Stimulated activated CD4-positive, alpha-beta T cell treated with anti-CD3 and anti-CD28 coated beads, TNF-alpha, amount 100 ng/mL, for 24 hours (primary cell): Measurements from ENCODE around the gene DNAJC7.
"Not testable (repeated sequence)": the region's sequence is repeated elsewhere in the genome, so short reads cannot be mapped to it uniquely, and the experiment has no call there.

ENCODE experiments used
- DNase-seq, 3 experiments: peaks; one replicate each; pipeline ENCODE4 v3.0.0-alpha.2; 2020; ENCODE audit warnings: low read depth in 3 of 3

DNAJC7 gene

GRCh38 chr17:42010898-42011516 lies 6.2 kb downstream of the DNAJC7 start:
- DNase-seq: no peak

- not testable (repeated sequence) for DNase-seq
Measured at GRCh38 chr17:42010266-42010680, 7.0 kb downstream of the DNAJC7 start.

- DNase-seq: no peak
Measured at GRCh38 chr17:42009170-42009569, 8.1 kb downstream of the DNAJC7 start.

GRCh38 chr17:42005166-42005565 lies 12.1 kb downstream of the DNAJC7 start:
- no peak for DNase-seq

GRCh38 chr17:42002792-42003301 lies 14.4 kb downstream of the DNAJC7 start:
- no peak for DNase-seq

- no peak for DNase-seq
Measured at GRCh38 chr17:42002175-42002791, 15.0 kb downstream of the DNAJC7 start.

- no peak for DNase-seq
Measured at GRCh38 chr17:42001729-42002128, 15.5 kb downstream of the DNAJC7 start.

- no peak for DNase-seq
Measured at GRCh38 chr17:42000413-42001133, 16.7 kb downstream of the DNAJC7 start.

- no peak for DNase-seq
Measured at GRCh38 chr17:41998497-41998896, 18.7 kb downstream of the DNAJC7 start.

GRCh38 chr17:41996855-41997164 lies 20.4 kb downstream of the DNAJC7 start:
- no peak for DNase-seq

- DNase-seq: no peak
Measured at GRCh38 chr17:41992576-41992975, 24.7 kb downstream of the DNAJC7 start.

- no peak for DNase-seq
Measured at GRCh38 chr17:41989702-41990419, 27.4 kb downstream of the DNAJC7 start.

GRCh38 chr17:41988418-41988817 lies 28.8 kb downstream of the DNAJC7 start:
- no peak for DNase-seq

GRCh38 chr17:41987642-41988041 lies 29.6 kb downstream of the DNAJC7 start:
- no peak for DNase-seq

GRCh38 chr17:41986634-41987033 lies 30.6 kb downstream of the DNAJC7 start:
- DNase-seq: no peak

GRCh38 chr17:41985919-41986318 lies 31.3 kb downstream of the DNAJC7 start:
- DNase-seq: no peak

- no peak for DNase-seq
Measured at GRCh38 chr17:41984454-41984853, 32.8 kb downstream of the DNAJC7 start.

- no peak for DNase-seq
Measured at GRCh38 chr17:41982026-41982760, 35.0 kb downstream of the DNAJC7 start.

GRCh38 chr17:41977991-41978390 lies 39.2 kb downstream of the DNAJC7 start:
- DNase-seq: no peak

GRCh38 chr17:41976142-41976768 lies 41.0 kb downstream of the DNAJC7 start:
- no peak for DNase-seq
